GM21423 (cell line): ENCODE results near the gene PTPRM.

Experiments
- ATAC-seq: cut with Tn5 transposase; IDR thresholded peaks from one replicate; pipeline ENCODE4 v1.9.1; 2021; ENCODE audit warnings: mild to moderate bottlenecking, moderate library complexity; ENCODE audit not compliant: unreplicated experiment

PTPRM gene

GRCh38 chr18:8081267-8081666 lies 514.2 kb downstream of the PTPRM start:
- no peak for ATAC-seq

DNA sequence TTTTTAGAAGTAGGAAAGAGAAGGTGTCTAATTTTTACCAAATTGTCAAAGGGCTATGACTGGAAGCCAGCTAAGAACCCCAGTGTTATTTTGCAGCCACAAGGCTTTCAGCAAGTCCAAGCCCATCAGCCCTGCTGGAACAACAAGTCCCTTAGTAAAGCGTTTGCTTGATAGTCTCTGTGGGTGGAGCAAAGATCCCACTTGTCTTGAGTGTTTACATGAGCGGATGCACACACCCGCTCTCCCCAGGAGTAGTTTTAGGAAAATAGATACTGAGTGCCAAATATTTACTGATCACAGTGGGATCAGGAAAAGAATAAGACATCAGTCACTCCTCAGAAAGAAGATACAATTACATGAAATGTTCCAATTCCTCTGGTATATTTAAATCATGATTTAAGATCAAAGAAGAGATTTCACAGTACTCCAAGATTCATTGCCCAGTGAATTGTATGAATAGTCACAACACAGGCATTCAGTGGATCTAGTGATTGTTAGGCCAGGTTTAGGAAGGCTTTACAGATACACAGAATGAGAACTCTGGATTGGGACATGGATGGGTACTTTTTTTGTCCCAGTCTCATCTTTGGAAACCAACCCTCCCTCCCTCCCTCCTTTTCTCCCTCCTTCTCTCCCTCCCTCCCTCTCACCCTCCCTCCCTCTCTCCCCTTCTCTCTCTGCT lies 514.9 kb downstream of the PTPRM start:
- no peak for ATAC-seq

- no peak for ATAC-seq
Observed at GRCh38 chr18:8084160-8084559, 517.0 kb downstream of the PTPRM start.

- no peak for ATAC-seq
Observed at GRCh38 chr18:8088626-8089025, 521.5 kb downstream of the PTPRM start.

- ATAC-seq, result no peak
Observed at GRCh38 chr18:8091035-8091434, 523.9 kb downstream of the PTPRM start.

DNA sequence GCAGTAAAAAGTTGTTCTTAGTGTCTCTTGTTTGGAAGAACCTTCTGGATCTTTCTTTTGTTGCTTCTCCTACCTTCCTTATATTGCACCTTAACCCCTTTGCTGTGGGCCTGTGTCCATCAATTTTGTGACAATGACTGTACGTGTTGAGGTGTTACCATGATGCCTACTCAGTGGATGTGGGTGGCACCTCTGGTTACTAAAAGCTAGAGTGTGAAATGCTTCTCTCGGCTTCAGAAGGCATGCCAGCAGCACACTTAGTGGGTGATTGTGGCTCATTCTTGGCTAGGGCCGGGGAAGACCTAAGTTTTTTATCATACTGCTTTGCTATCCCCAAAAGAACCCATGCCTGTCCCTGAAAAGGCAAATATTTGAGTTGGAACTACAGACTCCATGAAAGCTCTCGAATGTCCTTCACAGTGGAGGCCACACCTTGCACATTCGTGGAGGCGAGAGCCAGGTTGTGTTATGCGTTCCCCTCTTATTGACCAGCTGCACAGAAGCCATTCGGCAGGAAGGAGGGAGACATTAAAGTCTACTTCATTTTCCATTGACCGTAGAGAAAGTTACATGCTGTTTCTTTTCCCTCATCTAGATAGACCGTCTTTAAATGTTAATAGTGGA lies 528.9 kb downstream of the PTPRM start:
- ATAC-seq, result no peak

GRCh38 chr18:8097399-8097798 lies 530.3 kb downstream of the PTPRM start:
- ATAC-seq, result no peak

GRCh38 chr18:8097927-8098326 lies 530.8 kb downstream of the PTPRM start:
- ATAC-seq, result no peak

DNA sequence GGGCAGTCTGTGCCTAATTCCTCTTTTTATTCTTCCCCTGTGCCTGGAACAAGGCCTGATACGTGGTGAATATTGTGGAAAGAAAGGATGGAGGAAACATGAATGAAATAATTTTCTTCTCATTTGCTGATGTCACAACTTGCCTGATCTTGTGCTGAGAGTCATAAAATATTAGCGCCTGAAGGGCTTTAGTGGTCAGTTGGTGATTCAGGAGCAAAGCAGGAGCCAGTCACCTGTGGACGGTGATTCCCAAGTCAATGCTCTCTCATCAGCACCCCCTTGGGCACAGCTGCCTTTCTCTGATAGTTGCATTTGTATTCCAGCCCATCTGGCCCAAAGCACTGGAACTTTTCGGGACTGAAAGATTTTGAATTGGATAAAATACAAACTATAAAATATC lies 539.5 kb downstream of the PTPRM start:
- ATAC-seq, result no peak

DNA sequence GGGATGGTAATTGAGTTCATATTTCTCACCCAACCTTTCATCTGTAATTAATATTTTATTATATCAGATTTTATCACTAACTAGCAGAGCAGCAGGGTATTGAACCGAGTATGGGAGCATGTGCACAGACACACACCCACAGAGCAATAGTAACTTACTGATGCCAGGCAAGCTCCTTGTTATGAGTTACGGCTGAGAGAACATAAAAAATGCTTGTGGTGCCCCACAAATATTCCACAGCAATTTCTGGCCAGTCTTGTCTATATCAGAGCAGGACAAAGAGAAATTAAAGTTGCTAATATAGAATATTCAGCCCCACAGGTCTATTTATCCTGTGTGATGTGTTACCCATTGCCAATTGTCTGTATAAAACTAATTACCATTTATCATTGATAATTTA lies 540.3 kb downstream of the PTPRM start:
- ATAC-seq, result no peak

DNA sequence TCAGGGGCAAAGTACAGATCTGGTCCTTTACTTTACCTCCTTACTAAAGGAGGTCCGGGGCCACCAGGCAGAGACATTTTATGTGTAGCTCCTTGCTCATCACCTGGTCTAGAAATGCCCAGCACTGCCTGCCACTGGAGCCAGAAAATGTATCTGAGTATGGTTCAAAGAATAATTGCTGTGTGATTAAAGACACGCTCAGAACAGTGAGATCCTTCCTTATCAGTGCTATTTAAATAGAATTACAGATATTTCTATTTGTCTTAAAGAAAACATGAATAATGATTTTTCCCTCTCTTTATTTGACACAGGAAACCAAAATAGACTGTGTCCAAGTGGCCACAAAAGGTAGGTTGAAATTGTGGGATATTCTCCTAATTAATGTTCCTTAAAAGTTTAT lies 547.4 kb downstream of the PTPRM start:
- no peak for ATAC-seq

DNA sequence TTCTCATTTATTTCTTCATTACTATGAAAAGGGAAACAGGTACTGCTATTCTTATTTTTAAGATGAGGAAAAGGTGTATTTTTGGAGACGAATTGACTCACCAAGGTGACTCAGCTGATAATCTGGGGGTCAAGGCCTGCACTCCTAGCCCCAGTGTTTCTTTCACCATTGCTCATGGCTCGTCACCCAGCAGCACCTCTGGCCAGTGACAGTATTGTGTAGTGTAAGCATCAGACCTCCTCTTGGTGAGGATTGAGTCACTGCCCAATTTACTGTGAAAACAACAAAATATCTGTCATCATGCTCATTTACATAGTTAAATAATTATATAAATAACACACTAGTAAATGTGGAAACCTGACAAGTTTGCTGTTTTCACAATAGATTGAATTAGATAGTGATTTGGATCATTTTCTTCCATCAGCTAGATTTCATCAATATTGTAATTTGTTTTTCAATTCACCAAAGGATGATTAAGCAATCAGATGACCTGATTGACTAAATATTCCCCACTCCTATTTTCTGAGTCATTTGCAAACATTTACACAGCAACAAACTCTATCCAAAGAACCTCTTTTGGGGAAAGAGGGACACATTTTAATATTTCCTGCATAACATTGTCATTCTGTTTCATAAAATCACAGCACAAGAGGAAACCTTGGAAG lies 549.4 kb downstream of the PTPRM start:
- ATAC-seq, result no peak

GRCh38 chr18:8117006-8117371 lies 549.9 kb downstream of the PTPRM start:
- no peak for ATAC-seq

DNA sequence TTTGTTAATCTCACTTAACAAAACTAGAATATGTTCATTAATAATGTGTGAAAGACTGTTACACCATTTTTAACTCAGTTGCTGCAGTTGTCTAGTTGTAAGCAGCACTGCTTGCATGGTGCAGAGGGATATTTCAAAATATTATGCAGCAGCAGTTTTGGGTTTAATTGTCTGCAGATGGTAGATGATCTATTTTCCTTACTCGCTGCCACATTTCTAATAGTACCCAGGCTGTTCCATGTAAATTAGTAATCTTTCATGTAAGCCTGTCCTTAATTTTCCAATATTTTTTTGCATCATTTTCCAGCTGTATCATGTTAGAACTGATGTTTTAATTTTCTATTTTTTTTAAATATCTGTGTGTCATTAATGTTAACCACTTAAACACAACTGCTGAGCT lies 554.0 kb downstream of the PTPRM start:
- no peak for ATAC-seq

- ATAC-seq, result no peak
Observed at GRCh38 chr18:8121942-8122480, 554.9 kb downstream of the PTPRM start.

- no peak for ATAC-seq
Observed at GRCh38 chr18:8124232-8125146, 557.4 kb downstream of the PTPRM start.

DNA sequence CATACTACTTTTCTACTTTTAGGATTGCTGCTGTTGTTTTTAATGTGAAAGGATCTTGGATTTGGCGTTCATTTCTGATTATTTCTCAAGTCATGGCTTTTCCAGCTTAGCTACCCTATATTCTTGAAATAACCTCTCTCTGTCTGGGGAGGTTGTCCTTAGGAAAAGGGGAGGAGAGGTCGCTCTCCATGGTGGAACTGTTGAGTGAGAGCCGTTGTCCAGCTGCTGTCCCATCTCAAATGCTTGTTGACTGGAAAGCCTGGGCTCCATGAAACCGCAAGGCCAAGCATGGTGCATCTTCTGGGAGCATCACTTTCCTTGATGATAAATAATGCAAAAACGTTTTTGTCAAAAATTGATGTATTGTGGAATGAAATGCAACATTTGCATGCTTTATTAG lies 563.0 kb downstream of the PTPRM start:
- no peak for ATAC-seq

- no peak for ATAC-seq
Observed at GRCh38 chr18:8133032-8133431, 565.9 kb downstream of the PTPRM start.

DNA sequence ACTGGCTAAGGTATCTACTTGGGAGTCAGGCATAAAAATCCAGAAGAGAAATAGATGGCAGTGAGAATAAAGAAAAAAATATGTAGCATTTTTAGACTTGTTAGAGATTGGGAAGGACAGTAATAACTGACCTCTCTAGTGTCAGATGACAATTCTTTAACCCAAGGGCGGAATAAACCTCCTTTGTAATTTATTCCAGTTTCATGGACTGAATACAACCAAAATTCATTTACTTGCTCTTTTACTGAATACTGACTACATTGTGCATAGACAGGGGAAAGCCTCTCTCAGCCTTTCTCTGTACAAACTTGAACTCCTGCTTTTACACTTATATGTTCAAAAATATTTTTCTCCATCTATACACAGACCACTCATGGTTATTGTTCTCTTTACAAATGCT lies 566.8 kb downstream of the PTPRM start:
- ATAC-seq, result no peak

- no peak for ATAC-seq
Observed at GRCh38 chr18:8139127-8139527, 572.0 kb downstream of the PTPRM start.

GRCh38 chr18:8139891-8140406 lies 572.8 kb downstream of the PTPRM start:
- ATAC-seq, result no peak
